Endometrium (tissue), 2 donors: ENCODE data around the gene HOXD9.

Experiments used
- FAIRE-seq: peaks from 2 replicates; lab custom pipeline; 2012; peaks lifted over from hg19 to GRCh38; lab: Jason Lieb, UNC
- donor health status: control.
- donor health status: control.

Gene HOXD9

DNA sequence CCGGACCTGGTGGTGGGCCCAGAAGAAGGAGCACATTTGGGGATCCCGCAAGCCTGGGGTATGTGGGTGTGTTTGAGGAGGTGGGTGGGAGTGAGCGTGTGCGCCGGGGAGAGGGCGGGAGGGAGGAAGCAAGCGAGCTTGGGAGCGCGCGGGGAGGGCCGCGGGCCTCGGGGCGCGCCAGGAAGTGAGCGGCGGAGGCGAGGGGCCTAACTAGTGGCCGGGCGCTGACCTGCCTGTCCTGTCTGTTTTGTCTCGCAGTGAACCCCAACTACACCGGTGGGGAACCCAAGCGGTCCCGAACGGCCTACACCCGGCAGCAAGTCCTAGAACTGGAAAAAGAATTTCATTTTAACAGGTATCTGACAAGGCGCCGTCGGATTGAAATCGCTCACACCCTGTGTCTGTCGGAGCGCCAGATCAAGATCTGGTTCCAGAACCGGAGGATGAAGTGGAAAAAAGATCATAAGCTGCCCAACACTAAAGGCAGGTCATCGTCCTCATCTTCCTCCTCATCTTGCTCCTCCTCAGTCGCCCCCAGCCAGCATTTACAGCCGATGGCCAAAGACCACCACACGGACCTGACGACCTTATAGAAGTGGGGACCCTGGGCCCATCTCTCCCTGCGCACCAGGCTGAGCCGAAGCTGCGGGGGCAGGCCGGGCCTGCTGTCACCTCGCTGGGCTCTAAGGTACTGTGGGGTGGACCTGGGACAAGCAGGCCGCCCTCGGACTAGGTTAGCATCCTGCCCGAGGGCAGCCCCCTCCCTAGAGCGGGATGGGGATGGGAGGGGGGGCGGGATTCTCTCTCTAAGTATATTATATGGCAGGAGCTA lies 30.0 kb downstream of the HOXD9 start:
- FAIRE-seq: no peak

GRCh38 chr2:176154576-176155252 lies 32.2 kb downstream of the HOXD9 start:
- FAIRE-seq: no peak

- FAIRE-seq: no peak
These were observed 33.0 kb downstream of the HOXD9 start for GRCh38 chr2:176155356-176156044.

DNA sequence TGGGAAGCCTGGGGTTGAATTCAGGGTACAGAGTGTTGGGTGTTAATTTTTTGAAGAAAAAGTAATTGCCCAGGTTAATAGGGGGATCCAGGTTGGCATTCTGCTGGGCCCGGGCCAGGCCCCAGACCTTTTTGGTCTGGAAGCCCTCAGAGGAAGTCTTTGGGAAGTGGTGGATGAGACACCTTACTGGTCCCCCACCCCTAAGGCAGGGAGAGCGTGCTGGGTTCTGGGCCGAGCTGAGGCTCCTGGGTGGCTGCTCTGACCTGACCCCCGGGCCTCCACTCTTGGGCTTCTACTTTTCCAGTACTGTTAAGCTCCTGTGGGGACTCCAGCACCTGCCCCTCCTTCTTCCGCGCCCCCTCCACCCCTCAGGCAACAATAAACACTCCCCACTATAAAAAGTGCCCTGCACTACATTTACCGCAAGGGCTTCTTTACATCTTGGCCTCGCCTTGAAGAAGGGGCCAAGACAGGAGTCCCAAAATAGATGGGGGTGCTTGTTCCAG lies 33.8 kb downstream of the HOXD9 start:
- no peak for FAIRE-seq

DNA sequence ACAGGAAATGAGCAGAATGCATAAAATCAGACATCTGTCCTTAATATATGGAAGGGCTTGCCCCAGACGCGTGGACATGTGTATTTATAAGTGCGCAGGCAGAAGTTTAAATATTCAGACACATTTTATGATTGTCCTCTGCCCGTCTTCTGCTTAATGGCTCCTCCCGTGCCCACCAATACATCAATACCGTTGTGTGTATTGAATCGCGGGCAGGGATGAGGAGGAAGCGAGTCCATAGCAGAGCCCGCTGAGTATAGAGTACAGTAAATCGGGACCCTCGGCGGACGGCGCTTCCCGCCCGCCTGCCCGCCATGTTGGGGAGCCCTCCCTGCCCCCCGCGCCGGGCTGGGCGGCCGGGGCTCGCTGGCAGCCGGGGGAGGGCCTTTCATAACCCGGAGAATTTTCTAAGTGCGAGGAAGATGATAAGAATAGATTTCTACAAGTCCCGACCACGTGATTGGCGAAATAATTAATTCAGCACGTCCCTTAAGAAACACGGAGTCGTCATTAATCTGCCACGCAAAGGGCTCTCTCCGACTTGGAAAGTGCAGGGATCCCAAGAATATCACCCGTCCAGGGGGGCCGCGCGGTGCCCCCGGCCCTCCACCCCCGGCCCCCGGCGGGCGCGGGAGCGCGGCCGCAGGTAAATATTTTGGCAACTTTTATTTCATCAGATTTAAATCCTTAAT lies 34.4 kb downstream of the HOXD9 start, which contains the start of gene HOXD3:
Gene HOXD3 (plus strand): TSS at position 501 of the 692 bp plus-strand sequence. CDS start 11,808 bp downstream, outside the sequence.
- no peak for FAIRE-seq

DNA sequence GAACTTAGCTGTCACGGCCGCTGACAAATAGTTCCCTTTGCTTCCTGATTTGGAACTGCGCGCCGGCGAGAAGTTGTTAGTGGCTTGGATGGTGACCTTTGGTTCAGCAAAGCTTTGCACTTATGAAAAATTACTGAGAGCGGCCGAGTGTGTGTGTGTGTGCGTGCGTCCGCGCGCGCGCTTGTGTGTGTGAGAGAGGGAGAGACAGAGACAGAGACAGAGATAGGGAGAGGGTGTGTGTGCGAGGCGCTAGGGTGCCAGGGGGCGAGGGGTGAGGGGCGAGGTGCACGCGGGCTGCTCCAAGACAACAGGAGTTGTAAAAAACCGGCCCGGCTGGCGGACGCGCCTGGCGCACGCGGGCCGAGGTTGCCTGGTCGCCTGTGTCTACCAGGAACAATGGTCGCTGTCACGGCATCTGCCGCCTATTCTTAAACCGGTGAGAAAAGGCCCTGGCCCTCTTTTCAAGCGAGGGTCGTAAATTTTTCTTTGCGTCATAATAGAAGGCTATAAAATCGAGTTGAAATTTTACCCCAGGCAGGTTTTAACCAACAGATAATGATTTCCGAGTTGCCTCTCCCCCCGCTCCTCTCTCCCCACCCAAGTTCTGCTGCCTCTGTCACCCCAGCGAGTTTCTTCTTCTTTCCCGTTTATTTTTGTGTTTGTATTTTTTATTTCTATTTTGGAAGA lies 35.1 kb downstream of the HOXD9 start:
- no peak for FAIRE-seq

GRCh38 chr2:176158186-176158591 lies 35.7 kb downstream of the HOXD9 start:
- no peak for FAIRE-seq

GRCh38 chr2:176158855-176159662 lies 36.5 kb downstream of the HOXD9 start:
- no peak for FAIRE-seq

DNA sequence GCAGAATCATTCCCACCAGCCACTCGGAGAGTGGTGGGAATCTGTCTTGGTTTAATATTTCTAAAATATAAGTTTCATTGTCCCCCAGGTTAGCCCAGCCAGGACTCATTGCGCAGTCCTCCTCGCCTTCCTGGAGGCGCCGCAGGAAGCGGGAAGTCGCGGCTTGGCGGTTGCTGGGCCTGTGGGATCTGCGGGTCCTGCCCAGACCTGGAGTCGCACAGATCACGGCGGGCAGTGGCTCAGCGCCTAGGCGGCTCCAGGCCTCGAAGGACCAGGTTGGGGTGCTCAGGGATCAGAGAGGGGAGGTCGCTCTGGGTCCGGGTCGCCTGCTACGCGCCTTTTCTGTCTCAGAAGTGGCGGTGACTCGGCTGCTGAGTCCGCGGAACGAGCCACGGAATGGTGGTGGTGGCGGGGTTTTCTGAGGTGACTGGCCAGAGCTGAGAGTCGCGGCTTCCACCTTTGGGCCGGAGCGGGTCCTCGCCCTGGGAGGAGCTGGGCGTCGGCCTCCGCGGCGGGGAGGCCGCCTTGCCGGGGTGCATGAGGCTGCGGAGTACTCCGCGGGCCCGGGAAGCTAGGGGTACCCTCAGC lies 37.2 kb downstream of the HOXD9 start:
- no peak for FAIRE-seq

DNA sequence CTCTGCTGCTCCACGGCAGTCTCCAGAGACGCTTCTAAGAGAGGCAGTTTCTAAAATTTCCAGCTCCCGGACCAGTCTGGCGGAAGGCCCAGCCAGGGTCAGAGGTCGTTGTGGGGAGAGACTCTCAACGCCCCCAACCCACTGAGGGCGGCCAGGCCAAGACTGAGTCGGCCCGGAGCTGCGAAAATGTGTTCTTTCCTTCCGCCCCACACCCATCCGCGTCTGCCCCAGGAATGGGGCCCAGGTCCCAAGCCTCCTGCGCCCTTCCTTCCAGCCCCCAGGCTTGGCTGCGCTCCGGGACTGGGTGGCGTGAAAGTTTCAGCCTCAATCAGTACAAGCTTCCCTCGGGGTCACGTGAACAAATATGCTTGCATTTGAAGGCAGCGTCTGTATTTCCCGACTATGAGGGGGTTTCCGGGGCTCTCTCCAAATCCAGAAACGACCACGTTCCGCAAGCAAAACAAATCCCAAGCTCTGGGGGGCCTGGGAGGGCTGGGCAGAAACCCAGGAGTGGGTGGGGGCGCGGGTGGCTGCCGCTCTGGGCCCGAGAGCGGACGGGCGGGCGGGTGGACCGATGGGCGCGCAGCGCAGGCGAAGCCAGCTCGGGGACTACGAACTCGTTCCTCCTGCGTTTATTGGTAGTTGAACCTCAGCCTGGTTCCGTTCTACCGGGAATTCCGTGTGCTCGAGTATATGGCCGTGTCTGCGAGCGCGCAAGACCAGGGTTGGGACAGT lies 37.9 kb downstream of the HOXD9 start:
- FAIRE-seq: no peak

GRCh38 chr2:176160986-176161824 lies 38.7 kb downstream of the HOXD9 start:
- no peak for FAIRE-seq

- FAIRE-seq: no peak
These were observed 39.5 kb downstream of the HOXD9 start for GRCh38 chr2:176161825-176162626.

DNA sequence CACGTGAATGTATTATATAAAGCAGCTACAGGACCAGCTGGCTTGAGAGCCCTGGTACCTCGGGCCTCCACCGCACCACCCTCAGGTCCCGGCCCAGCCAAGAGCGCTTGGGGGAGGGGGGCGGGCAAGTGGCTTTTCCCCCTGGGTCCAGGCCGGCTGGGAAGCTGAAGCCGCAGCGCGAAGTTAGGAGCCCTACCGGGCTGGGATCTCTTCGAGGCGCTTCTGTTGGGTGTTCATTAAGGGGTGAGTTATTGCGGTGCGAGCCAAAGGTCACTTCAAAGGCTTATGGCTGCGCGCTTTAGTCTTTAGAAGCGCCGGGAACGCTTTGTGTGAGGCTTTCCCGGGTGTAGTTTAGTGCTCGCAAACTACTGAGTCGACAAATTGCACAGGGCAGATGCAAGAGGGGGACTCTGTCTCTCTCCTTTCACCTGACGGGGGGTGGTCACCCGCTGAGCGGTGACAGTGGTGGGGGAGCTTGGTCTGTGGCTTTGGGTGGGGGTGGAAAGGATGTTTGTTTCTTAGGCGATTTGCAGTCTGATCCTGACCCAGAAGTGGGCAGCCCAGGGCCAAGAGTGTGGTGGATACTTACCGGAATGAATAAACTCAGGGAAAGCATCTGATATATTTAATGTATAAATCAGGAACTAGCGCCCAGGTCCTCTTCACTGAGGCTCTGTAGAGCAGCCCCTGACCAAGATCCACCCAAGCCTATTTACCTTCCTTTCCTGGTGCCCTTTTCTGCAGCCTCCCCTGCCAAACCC lies 40.6 kb downstream of the HOXD9 start:
- no peak for FAIRE-seq

- no peak for FAIRE-seq
These were observed 41.1 kb downstream of the HOXD9 start for GRCh38 chr2:176163672-176164056.

DNA sequence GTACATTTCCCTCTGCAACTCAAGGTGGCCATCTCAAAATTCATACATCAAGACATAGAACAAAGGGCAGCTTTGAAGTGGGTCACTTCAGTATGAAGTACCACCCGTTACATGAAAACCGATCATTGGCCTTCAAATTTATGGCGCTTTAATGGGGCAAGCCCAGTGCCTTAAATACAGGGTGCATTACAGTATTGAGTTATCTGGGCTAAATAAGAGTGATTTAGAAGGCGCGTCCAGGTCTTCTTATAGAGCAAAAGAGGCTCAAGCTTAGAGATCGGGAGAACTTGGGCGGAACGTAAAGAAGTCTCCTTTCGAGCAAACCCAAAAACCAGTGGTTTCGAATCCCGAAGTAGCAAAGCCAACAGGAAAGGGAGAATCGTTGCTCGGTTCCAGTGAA lies 41.7 kb downstream of the HOXD9 start:
- no peak for FAIRE-seq

DNA sequence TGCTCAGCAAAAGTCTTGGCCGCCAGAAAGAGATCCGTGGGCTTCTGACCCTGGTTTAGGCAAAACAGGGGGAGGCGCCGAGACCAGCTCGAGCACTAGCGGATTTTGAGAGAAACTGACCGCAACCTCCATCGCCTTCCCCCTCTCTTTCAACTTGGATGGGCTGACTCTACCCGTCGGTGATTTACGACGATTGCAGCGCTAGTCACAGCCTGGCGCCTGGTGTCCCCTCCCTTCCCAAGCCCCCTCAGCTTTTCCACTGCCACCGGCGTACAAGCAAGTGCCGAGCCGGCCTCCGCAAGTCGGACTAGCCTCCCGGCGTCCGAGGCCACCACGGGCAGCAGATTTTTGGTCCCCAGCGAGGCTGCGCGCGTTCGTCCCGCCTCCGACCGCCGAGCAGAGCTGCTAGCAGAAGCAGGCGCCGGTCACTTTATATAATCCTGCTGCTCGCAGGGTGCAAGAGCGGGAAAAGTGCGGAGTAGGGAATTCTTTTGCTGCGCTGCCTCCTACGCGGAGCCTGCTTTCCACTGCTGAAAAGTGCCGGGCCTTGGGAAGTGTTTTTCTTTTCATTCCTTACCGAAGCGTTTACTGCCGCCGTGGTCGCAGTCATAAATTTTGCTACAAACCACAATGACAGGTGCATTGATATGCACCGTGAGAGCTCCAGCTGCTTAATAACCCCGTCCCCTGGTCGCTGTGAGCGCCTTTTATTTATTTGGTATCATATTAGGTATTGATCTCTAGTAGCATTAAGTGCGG lies 42.3 kb downstream of the HOXD9 start:
- FAIRE-seq: no peak
